ENCODE measurements around the gene FAT1. TPM values are rescaled to one million over a fixed set of nuclear protein-coding genes. Genes with fewer than 3 reads are reported as not detected.

Gene FAT1
- total RNA-seq, 1 experiment from 2014 or later: 92.4 TPM

DNA sequence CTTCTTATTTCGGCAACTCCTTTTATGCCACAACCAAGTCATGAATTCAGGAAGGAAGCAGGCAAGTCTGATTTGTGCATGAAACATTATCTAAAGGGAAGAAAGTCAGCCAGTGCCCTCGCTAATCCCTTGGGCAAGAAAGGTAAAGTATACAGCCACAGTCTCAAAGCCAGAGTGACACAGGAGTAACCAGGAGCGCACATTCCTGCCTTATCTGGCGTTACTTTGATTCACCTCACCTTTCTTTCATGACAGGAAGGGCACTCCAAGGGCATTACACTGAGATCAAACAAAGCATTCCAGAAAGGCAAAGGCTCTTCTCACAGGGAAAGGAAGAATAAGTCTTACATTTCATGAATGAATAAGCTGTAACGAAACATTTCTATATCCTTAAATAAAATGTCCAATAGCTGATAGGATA lies 38.8 kb downstream of the FAT1 start:
- ChIA-PET POLR2A (ENCODE audit: unreplicated experiment) (no interaction called here), CTCF (no interaction called here)
- no TSS peak for BruUV-seq (replicated peaks)
- TF ChIP-seq EZH2 (IDR thresholded peaks at IDR 0.05; ENCODE audit: low read length, unreplicated experiment) (no peak), EZH2phosphoT487 (IDR thresholded peaks at IDR 0.05; ENCODE audit: borderline replicate concordance, low read length) (no peak)
- TF ChIP-seq, protein P1, sequence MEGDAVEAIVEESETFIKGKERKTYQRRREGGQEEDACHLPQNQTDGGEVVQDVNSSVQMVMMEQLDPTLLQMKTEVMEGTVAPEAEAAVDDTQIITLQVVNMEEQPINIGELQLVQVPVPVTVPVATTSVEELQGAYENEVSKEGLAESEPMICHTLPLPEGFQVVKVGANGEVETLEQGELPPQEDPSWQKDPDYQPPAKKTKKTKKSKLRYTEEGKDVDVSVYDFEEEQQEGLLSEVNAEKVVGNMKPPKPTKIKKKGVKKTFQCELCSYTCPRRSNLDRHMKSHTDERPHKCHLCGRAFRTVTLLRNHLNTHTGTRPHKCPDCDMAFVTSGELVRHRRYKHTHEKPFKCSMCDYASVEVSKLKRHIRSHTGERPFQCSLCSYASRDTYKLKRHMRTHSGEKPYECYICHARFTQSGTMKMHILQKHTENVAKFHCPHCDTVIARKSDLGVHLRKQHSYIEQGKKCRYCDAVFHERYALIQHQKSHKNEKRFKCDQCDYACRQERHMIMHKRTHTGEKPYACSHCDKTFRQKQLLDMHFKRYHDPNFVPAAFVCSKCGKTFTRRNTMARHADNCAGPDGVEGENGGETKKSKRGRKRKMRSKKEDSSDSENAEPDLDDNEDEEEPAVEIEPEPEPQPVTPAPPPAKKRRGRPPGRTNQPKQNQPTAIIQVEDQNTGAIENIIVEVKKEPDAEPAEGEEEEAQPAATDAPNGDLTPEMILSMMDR (conservative IDR thresholded peaks at IDR 0.05; ENCODE audit: low read depth, low read length): no peak
- H2AFZ ChIP-seq (ENCODE audit: low read length): no peak overlapping the region
- H3K4me2 ChIP-seq (ENCODE audit: low read length): peak overlapping the region; percentile 73
- 0 out of 2 replicates have a peak, but pooled peaks cover 5% of the 10 kb centered on the region for H4K20me1 ChIP-seq (ENCODE audit: low read length)
- peak overlapping the region; percentile 64 for H3K27ac ChIP-seq (ENCODE audit: low read length)
- no peaks in the 10 kb centered on the region for H3K9me2 ChIP-seq (replicated peaks; ENCODE audit: low read length)
- ATAC-seq (no peak; the same call in none of the 2 replicates), DNase-seq (peak; percentile 34)
- H3K79me2 ChIP-seq (ENCODE audit: low read length): peaks cover 85% of the 10 kb centered on the region
- no peaks in the 10 kb centered on the region for H3K9me3 ChIP-seq (ENCODE audit: low read length)
- H3K4me1 ChIP-seq (ENCODE audit: insufficient read depth, low read length): peaks cover 47% of the 10 kb centered on the region
- H3K9ac ChIP-seq (ENCODE audit: low read length): no peak overlapping the region
- no peaks in the 10 kb centered on the region for H3K27me3 ChIP-seq (ENCODE audit: low read length)
- intact Hi-C loops (cut with micrococcal nuclease): loop anchor here (1.0 kb wide), 1 partner anchor 9 kb away; no protein-coding TSS in a partner anchor
- H3K4me3 ChIP-seq (ENCODE audit: low read length): peak overlapping the region; percentile 10; the same call in 1 of the 2 replicates
- peaks cover 3% of the 10 kb centered on the region for H3F3A ChIP-seq (ENCODE audit: low read length, unreplicated experiment)
- H3K36me3 ChIP-seq (ENCODE audit: low read depth, low read length): no peaks in the 10 kb centered on the region

DNA sequence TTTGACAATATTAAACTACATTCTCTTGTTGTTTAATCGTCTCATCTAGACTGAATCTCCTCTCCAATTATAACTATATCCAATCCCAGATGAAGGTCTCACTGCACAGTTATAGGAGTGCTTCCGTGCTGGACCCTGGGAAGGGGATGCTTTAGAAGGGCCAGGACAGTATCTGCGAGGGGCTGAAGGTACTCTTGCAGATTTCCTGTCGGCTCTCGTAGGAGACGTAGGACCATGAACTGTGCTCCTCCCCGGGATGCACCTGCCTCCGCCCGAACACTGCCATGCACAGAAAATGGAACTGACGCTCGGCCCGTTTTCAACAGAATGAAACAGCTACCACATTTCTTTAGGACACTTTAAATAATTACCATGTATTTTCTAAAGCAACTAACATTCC lies 39.4 kb downstream of the FAT1 start:
- H3K4me1 ChIP-seq (ENCODE audit: insufficient read depth, low read length): peaks cover 47% of the 10 kb centered on the region
- no TSS peak for BruUV-seq (replicated peaks)
- H3K9ac ChIP-seq (ENCODE audit: low read length): no peak overlapping the region
- H2AFZ ChIP-seq (ENCODE audit: low read length): no peak overlapping the region
- H3K27me3 ChIP-seq (ENCODE audit: low read length): no peaks in the 10 kb centered on the region
- ChIA-PET POLR2A (ENCODE audit: unreplicated experiment) (no interaction called here), CTCF (no interaction called here)
- no peaks in the 10 kb centered on the region for H3K9me2 ChIP-seq (replicated peaks; ENCODE audit: low read length)
- no peak overlapping the region; the same call in 1 of the 2 replicates for H3K4me3 ChIP-seq (ENCODE audit: low read length)
- DNase-seq (no peak), ATAC-seq (no peak)
- peak overlapping the region; percentile 73 for H3K4me2 ChIP-seq (ENCODE audit: low read length)
- peaks cover 3% of the 10 kb centered on the region for H3F3A ChIP-seq (ENCODE audit: low read length, unreplicated experiment)
- TF ChIP-seq EZH2phosphoT487 (IDR thresholded peaks at IDR 0.05; ENCODE audit: borderline replicate concordance, low read length) (no peak), EZH2 (IDR thresholded peaks at IDR 0.05; ENCODE audit: low read length, unreplicated experiment) (no peak)
- TF ChIP-seq, protein P1 (conservative IDR thresholded peaks at IDR 0.05; ENCODE audit: low read depth, low read length): no peak
- H3K79me2 ChIP-seq (ENCODE audit: low read length): peaks cover 85% of the 10 kb centered on the region
- H4K20me1 ChIP-seq (ENCODE audit: low read length): 0 out of 2 replicates have a peak, but pooled peaks cover 5% of the 10 kb centered on the region
- no peaks in the 10 kb centered on the region for H3K36me3 ChIP-seq (ENCODE audit: low read depth, low read length)
- no peaks in the 10 kb centered on the region for H3K9me3 ChIP-seq (ENCODE audit: low read length)
- intact Hi-C loops (cut with micrococcal nuclease): no loop called here
- peak overlapping the region; percentile 64; the same call in 1 of the 2 replicates for H3K27ac ChIP-seq (ENCODE audit: low read length)

DNA sequence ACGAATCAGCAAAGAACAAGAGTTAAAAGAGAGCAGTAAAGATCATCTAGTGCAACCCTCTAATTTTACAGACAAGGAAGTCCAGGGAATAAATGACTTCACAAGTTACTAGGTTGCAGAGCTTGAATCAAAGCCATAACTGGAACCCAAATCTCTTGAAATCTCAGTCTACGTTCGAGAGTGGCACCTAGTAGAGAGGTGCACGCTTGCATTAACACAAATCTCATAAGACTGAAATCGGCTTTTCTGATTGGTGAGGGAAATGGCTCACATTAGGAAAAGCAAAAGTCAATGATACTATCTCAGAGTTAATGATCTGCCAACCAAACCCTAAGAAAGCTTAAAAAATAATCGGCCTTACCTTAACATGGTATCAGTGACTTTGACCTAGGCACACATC lies 43.0 kb downstream of the FAT1 start:
- no peak overlapping the region for H3K4me3 ChIP-seq (ENCODE audit: low read length)
- DNase-seq (no peak), ATAC-seq (no peak)
- H3K9ac ChIP-seq (ENCODE audit: low read length): no peak overlapping the region
- no peaks in the 10 kb centered on the region for H3K36me3 ChIP-seq (ENCODE audit: low read depth, low read length)
- TF ChIP-seq, protein P1 (conservative IDR thresholded peaks at IDR 0.05; ENCODE audit: low read depth, low read length): no peak
- no peak for TF ChIP-seq EZH2 (IDR thresholded peaks at IDR 0.05; ENCODE audit: low read length, unreplicated experiment)
- TF ChIP-seq EZH2phosphoT487 (IDR thresholded peaks at IDR 0.05; ENCODE audit: borderline replicate concordance, low read length): no peak
- 0 out of 2 replicates have a peak, but pooled peaks cover 5% of the 10 kb centered on the region for H4K20me1 ChIP-seq (ENCODE audit: low read length)
- CTCF ChIA-PET: no interaction called here
- H3K9me3 ChIP-seq (ENCODE audit: low read length): no peaks in the 10 kb centered on the region
- POLR2A ChIA-PET (ENCODE audit: unreplicated experiment): no interaction called here
- peaks cover 74% of the 10 kb centered on the region for H3K79me2 ChIP-seq (ENCODE audit: low read length)
- peaks cover 37% of the 10 kb centered on the region for H3K4me1 ChIP-seq (ENCODE audit: insufficient read depth, low read length)
- no peak overlapping the region for H3K27ac ChIP-seq (ENCODE audit: low read length)
- BruUV-seq (replicated peaks): no TSS peak
- H3K9me2 ChIP-seq (replicated peaks; ENCODE audit: low read length): no peaks in the 10 kb centered on the region
- no peak overlapping the region for H2AFZ ChIP-seq (ENCODE audit: low read length)
- H3K27me3 ChIP-seq (ENCODE audit: low read length): no peaks in the 10 kb centered on the region
- no peak overlapping the region for H3K4me2 ChIP-seq (ENCODE audit: low read length)
- intact Hi-C loops (cut with micrococcal nuclease): no loop called here
- H3F3A ChIP-seq (ENCODE audit: low read length, unreplicated experiment): peaks cover 3% of the 10 kb centered on the region

Measured in PC-3 (cell line).